Progenitor cell of endocrine pancreas (in vitro differentiated cells): Measurements from ENCODE around the gene STK24. TPM values are rescaled to one million over a fixed set of nuclear protein-coding genes. Genes with fewer than 3 reads are reported as not detected.

Experiments used
- DNase-seq: peaks from one replicate; pipeline ENCODE4 v3.0.0; 2021; ENCODE audit warnings: low spot score; ENCODE audit not compliant: unreplicated experiment
- H3K27ac Mint-ChIP-seq: 2 replicates; pipeline ENCODE4 v1.8.0; 2021; ENCODE audit warnings: mild to moderate bottlenecking, moderate library complexity, mixed read lengths
- H3K27me3 Mint-ChIP-seq: 2 replicates; pipeline ENCODE4 v1.8.0; 2021; ENCODE audit warnings: mixed read lengths
- H3K36me3 Mint-ChIP-seq: 2 replicates; pipeline ENCODE4 v1.8.0; 2022; ENCODE audit warnings: mixed read lengths; ENCODE audit not compliant: insufficient read depth
- H3K4me1 Mint-ChIP-seq: 2 replicates; pipeline ENCODE4 v1.8.0; 2021; ENCODE audit warnings: low read depth, mixed read lengths
- H3K4me3 Mint-ChIP-seq: 2 replicates; pipeline ENCODE4 v1.8.0; 2021; ENCODE audit warnings: low read depth, mild to moderate bottlenecking, moderate library complexity, mixed read lengths
- H3K9me3 Mint-ChIP-seq: 2 replicates; pipeline ENCODE4 v1.8.0; 2021; ENCODE audit warnings: low read depth, mixed read lengths
- total RNA-seq: library from RNA; stranded (reverse); gene quantifications from 2 replicates; pipeline ENCODE4 v1.2.1, GENCODE V29; 2021
- TF ChIP-seq, protein P1 (sequence below): fragments of 200-600 bp; sonication (generic); IDR thresholded peaks from one replicate; pipeline ENCODE4 v1.5.0; 2021; ENCODE audit warnings: antibody characterized with exemption, mild to moderate bottlenecking; ENCODE audit not compliant: unreplicated experiment

STK24 gene
- total RNA-seq, 1 donor from 2014 or later: 113 TPM

DNA sequence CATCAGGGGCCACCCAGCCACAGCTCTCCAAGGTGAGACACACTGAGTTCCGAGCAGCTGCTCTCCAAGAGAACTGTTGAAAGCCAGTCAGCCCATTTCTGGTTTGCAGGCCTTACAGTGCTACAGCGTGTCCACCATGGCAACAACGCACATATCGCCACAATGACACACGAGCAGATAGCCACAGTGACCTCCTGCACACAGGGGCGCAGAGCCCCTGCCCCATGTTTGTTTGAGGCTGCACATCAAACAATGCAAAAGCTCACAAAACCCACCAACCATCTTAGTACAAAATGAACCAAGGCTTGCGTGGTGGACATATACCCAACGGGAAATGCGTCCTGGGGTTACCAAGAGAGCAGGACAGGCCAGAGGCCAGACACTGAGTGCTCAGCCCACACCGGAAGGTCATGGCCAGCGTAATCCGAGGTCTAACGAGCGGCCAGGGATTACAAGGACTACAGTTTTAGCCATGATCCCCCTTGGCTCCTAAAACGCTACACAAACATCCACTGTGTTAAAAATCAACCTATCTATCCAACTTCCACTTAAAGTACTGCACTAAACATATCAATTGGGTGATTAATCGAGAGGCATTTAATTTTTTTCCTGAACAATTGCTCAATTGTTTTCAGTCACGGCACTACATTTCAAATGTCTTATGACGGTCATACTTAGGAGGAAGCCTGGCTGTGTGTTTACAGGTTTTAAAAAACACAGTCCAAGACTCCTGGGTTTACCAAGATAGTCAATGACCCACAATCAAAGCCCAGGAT, 56.0 kb downstream of the STK24 start:
- H3K36me3 Mint-ChIP-seq: peaks cover 10% of the 10 kb centered on the region
- peak overlapping the region; percentile 53 for H3K27ac Mint-ChIP-seq
- no peak for DNase-seq
- H3K9me3 Mint-ChIP-seq: no peaks in the 10 kb centered on the region
- TF ChIP-seq, protein P1, sequence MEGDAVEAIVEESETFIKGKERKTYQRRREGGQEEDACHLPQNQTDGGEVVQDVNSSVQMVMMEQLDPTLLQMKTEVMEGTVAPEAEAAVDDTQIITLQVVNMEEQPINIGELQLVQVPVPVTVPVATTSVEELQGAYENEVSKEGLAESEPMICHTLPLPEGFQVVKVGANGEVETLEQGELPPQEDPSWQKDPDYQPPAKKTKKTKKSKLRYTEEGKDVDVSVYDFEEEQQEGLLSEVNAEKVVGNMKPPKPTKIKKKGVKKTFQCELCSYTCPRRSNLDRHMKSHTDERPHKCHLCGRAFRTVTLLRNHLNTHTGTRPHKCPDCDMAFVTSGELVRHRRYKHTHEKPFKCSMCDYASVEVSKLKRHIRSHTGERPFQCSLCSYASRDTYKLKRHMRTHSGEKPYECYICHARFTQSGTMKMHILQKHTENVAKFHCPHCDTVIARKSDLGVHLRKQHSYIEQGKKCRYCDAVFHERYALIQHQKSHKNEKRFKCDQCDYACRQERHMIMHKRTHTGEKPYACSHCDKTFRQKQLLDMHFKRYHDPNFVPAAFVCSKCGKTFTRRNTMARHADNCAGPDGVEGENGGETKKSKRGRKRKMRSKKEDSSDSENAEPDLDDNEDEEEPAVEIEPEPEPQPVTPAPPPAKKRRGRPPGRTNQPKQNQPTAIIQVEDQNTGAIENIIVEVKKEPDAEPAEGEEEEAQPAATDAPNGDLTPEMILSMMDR: no peak
- peaks cover 44% of the 10 kb centered on the region for H3K4me1 Mint-ChIP-seq
- H3K4me3 Mint-ChIP-seq: no peak overlapping the region
- no peaks in the 10 kb centered on the region for H3K27me3 Mint-ChIP-seq

DNA sequence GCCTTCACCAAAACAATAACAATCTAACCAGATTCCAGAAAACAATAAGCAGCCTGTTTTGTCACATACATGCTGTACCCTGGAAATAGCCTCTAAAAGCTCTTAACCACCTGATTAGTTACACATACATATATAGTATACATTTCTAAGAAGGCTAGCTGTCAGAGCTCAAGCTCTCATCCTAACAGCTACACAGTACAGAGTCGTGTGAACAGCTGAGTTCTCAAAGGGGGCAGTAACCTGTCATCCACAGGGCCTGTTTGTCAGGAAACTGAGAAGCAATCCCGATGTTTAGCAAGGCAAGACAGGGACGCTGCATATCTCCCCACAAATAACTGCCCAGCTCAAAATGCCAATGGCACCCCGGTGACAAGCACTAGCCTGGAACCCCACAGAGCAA, 56.9 kb downstream of the STK24 start:
- Mint-ChIP-seq H3K27ac (peak overlapping the region; percentile 15), H3K4me1 (peaks cover 35% of the 10 kb centered on the region)

DNA sequence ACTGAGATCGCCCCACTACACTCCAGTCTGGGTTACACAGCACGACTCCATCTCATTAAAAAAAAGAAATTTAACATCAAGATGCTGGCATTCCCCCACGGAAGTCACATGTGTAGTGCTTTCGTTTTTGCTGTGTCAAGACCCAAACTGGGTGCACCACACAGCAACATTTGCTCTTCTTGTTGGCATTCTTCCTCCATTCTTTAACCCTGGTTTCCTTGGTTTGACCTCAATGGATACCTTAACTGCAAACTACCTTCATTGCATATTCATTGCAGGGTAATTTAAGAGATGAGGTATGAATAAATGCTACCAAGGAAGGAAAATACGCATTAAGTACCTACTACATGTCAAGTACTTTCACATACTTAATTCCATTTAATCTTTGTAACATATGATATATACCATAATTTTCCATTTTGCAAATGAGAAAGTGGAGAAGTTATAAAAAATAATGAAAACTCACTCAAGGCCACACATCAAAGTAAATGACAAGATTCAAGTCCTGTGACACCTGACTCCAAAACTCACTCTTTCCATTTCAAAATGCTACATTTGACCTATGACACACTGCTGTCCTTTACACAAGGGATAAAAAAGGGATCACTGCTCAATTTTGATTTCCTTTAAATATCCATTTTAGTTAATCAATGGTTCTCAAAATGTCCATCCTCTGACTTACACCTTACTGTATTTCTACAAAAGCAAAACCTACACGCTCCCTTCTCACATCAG, 59.2 kb downstream of the STK24 start:
- TF ChIP-seq, protein P1: no peak
- Mint-ChIP-seq H3K4me1 (peaks cover 38% of the 10 kb centered on the region), H3K9me3 (no peaks in the 10 kb centered on the region), H3K36me3 (peaks cover 12% of the 10 kb centered on the region), H3K27ac (no peak overlapping the region), H3K4me3 (no peak overlapping the region), H3K27me3 (no peaks in the 10 kb centered on the region)
- DNase-seq: no peak

More for the DNA sequence above, 56.9 kb downstream of the STK24 start:
- H3K4me3 Mint-ChIP-seq: no peak overlapping the region
- H3K36me3 Mint-ChIP-seq: peaks cover 12% of the 10 kb centered on the region
- TF ChIP-seq, protein P1: no peak
- H3K9me3 Mint-ChIP-seq: no peaks in the 10 kb centered on the region
- no peak for DNase-seq
- no peaks in the 10 kb centered on the region for H3K27me3 Mint-ChIP-seq

DNA sequence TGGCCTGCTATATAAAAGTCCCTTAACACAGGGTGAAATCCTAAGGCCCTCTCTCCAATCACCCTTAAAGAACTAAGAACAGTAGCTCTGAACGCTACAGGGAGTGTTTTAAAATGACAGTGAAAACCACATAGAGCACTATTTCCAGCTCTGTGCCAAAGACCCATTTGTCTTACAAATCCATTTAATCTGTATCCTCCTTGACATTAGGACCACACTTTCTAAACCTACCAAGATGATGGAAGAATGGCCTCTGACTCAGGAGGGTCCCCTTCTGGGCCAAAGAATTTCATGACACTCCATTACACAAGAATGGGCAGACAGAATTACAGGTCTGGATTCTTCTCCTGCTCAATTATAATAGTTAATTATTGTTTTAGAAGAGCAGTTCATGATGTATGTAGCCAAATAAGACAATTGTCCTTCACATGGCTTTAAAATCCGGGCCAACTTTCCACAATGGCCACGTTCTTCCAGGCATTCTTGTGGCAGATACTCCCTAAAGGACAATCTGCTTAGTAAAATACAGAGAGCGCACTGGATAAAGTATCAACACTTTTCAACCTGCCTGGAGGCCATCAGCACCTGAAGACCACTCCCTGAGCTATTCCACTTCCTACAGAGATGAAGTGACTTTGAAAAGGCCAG, 61.0 kb downstream of the STK24 start:
- Mint-ChIP-seq H3K27me3 (no peaks in the 10 kb centered on the region), H3K4me1 (peaks cover 23% of the 10 kb centered on the region), H3K27ac (no peak overlapping the region), H3K9me3 (no peaks in the 10 kb centered on the region), H3K36me3 (peaks cover 18% of the 10 kb centered on the region), H3K4me3 (no peak overlapping the region)
- TF ChIP-seq, protein P1: no peak
- no peak for DNase-seq

DNA sequence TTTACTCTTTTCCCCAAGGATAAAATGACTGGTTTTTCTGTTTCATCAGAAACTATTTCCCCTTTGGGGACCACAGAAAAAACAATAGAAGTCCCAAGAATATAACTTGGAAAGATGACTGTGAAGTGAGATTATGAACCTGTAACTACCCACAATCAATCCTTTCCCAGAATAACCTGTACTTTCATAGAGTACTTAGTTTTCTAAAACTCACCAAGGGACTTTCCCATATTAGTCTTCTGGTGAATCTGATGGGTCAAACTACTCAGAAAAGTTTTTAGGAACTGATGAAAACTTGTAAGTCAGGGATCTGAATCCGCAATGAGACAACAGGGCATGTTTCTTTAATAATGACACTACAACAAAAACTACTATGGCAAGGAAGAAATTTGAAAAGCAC, 62.6 kb downstream of the STK24 start:
- H3K27ac Mint-ChIP-seq: no peak overlapping the region
- H3K36me3 Mint-ChIP-seq: peaks cover 24% of the 10 kb centered on the region

More for the DNA sequence above, 62.6 kb downstream of the STK24 start:
- H3K9me3 Mint-ChIP-seq: peaks cover 4% of the 10 kb centered on the region
- H3K27me3 Mint-ChIP-seq: no peaks in the 10 kb centered on the region
- peaks cover 17% of the 10 kb centered on the region for H3K4me1 Mint-ChIP-seq
- DNase-seq: no peak
- TF ChIP-seq, protein P1: no peak
- H3K4me3 Mint-ChIP-seq: no peak overlapping the region
